ENCODE results near the gene TXNRD1.
"Not testable (repeated sequence)": the region's sequence is repeated elsewhere in the genome, so short reads cannot be mapped to it uniquely, and the experiment has no call there.

Gene TXNRD1

GRCh38 chr12:104215638-104216297 lies at the start of gene TXNRD1:
Gene TXNRD1, plus strand, starts transcription at chr12:104215779. Its CDS starts 24 bp downstream, at chr12:104215803.
- DNase-seq: peak; percentile 80 to 82

DNA sequence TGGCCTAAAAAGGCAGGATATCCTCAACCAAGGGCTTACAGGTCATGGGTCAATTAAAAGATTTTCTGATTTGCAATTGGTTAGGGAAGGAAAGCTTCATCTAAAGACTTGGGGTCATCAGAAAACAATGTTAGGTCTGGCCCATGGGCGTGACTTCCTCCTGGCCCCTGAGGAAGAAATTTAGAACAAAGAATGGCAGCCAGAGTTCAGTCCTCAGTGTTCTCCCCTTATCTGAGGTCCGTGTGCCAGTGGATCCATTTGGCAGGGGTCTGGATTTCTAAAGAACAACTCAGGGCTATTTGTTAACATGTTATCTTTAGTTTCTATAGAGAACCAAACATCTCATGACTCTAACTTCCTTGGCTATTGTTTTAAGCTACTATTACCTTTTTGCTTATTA lies 49.8 kb upstream of the TXNRD1 start:
- no peak for DNase-seq

- no peak for DNase-seq
These were observed 49.1 kb upstream of the TXNRD1 start for GRCh38 chr12:104166465-104166864.

GRCh38 chr12:104167519-104168458 lies 47.8 kb upstream of the TXNRD1 start:
- no peak for DNase-seq

DNA sequence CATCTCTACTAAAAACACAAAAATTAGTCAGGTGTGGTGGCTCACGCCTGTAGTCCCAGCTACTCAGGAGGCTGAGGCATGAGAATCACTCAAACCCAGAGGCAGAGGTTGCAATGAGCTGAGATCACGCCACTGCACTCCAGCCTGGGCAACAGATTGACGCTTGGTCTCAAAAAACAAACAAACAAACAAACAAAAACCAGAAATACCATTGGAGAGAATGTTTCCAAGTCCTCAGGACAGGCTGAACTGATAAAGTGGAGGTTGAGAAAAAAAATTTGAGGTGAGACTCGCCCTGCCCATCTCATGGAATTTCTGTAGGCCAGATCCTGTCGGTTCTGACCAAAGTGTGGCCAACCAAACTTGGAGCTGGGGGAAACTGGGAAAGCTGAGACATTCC lies 47.0 kb upstream of the TXNRD1 start:
- DNase-seq: no peak

- no peak for DNase-seq
These were observed 43.6 kb upstream of the TXNRD1 start for GRCh38 chr12:104171785-104172569.

- no peak for DNase-seq
These were observed 43.0 kb upstream of the TXNRD1 start for GRCh38 chr12:104172570-104172947.

GRCh38 chr12:104173804-104174203 lies 41.8 kb upstream of the TXNRD1 start:
- DNase-seq: not testable (repeated sequence)

- no peak for DNase-seq
These were observed 39.8 kb upstream of the TXNRD1 start for GRCh38 chr12:104175726-104176247.

GRCh38 chr12:104177336-104177662 lies 38.3 kb upstream of the TXNRD1 start:
- no peak for DNase-seq

- DNase-seq: no peak
These were observed 37.7 kb upstream of the TXNRD1 start for GRCh38 chr12:104177663-104178501.

- DNase-seq: no peak
These were observed 35.2 kb upstream of the TXNRD1 start for GRCh38 chr12:104180374-104180773.

DNA sequence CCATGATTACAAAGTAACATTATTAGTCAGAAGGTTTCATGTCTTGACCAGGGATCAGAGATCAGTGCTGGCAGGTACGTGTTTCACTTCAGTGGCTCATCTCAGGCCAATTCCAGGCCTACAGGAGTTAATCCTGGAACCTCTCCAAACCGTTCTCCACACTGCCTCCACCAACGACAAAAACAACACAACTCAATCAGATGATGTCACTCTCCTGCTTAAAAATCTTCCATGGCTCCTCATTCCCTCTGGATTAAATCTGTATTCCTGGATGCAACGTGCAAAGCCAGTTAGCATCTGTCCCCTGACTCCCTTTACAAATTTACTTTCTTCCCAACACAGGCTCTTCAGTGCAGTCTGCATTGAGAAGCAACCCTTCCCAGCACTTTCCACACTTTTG lies 34.3 kb upstream of the TXNRD1 start:
- no peak for DNase-seq

- no peak for DNase-seq
These were observed 33.4 kb upstream of the TXNRD1 start for GRCh38 chr12:104182144-104182543.

DNA sequence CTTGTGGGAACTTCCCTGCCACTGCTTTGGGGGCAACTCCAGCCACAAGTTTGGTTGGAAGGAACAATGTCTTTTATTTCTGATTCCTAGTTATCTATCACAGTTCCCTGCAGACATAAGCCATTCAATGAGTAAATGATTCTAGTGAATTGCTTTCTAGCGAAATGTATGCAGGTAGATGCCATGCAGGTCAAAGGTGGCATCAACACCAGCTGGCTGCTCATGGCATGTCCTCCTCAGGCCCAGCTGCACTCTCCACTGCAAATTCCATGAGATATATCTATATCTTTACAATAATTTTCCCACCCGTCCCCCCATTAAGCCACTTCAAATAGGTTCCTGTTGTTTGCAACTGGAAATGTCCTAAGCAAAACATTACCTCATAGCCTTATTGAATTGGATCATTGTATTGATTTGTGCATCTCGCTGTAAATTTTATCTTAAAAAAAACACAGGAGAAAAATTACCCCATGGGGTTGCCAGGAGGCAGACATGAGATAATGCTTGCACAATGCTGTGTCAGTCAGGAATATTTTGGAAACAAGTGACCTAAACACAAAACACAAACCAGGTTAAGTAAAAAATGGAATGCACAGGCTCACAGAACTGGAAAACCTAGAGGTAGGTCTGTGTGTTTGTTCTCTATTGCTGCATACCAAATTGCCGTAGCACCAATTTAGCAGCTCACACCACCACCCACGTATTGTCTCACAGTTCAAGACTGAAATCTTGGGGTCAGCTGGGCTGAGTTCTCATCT lies 32.8 kb upstream of the TXNRD1 start:
- DNase-seq: no peak

DNA sequence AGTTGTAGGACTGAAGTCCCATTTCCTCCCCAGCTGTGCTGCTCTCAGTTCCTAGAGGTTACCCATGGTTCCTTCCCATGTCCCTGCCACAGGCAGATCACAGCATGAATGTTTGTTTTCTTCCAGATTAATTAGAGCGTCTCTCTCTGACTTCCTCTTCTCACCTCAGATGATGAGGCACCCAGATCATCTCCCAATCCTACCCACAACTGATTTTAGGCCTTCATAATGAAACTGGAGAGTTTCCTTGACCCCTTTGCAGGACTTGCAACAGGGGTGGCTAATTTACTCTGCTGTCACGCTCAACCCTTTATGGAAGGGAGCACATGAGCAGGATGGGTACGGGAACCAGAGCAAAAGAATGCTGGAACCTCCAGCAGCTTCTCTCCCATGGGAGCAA lies 32.1 kb upstream of the TXNRD1 start:
- DNase-seq: no peak

GRCh38 chr12:104187446-104188155 lies 28.0 kb upstream of the TXNRD1 start:
- no peak for DNase-seq

DNA sequence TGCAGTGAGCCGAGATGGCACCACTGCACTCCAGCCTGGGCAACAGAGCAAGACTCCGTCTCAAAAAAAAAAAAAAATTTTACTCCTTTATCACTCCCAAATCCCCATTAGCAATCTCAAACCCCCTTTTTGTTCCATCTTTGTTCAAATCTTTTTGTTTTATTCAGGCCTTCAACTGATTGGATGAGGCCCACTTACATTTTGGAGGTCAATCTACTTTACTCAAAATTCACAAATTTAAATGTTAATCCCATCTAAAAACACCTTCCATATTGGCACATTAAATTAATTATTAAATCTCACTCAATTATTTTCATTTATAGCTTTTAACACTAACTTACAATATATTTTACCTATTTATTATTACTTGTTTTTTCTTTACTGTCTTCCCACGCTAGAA lies 27.0 kb upstream of the TXNRD1 start:
- no peak for DNase-seq

- no peak for DNase-seq
These were observed 25.5 kb upstream of the TXNRD1 start for GRCh38 chr12:104189915-104190555.

- no peak for DNase-seq
These were observed 24.9 kb upstream of the TXNRD1 start for GRCh38 chr12:104190641-104191176.
